Epithelial cell of esophagus (primary cell): ENCODE data around the gene PTPN14.

Source experiments
- DNase-seq: peaks from one replicate; pipeline ENCODE4 v3.0.0; 2010; ENCODE audit warnings: low read depth
- H3K4me3 ChIP-seq: 2 replicates; pipeline ENCODE4 v1.5.1; 2011; ENCODE audit warnings: mild to moderate bottlenecking, low read length, control low read depth
- TF ChIP-seq, protein P1 (sequence below): IDR thresholded peaks from 2 replicates; pipeline ENCODE4 v1.5.1; 2011; ENCODE audit warnings: low read depth, mild to moderate bottlenecking, low read length, control low read depth, inconsistent platforms; ENCODE audit not compliant: insufficient read depth; ENCODE audit errors: missing control alignments

PTPN14 gene

GRCh38 chr1:214389734-214390133, 161.7 kb downstream of the PTPN14 start:
- no peak for DNase-seq
- no peak overlapping the region for H3K4me3 ChIP-seq
- TF ChIP-seq, protein P1, sequence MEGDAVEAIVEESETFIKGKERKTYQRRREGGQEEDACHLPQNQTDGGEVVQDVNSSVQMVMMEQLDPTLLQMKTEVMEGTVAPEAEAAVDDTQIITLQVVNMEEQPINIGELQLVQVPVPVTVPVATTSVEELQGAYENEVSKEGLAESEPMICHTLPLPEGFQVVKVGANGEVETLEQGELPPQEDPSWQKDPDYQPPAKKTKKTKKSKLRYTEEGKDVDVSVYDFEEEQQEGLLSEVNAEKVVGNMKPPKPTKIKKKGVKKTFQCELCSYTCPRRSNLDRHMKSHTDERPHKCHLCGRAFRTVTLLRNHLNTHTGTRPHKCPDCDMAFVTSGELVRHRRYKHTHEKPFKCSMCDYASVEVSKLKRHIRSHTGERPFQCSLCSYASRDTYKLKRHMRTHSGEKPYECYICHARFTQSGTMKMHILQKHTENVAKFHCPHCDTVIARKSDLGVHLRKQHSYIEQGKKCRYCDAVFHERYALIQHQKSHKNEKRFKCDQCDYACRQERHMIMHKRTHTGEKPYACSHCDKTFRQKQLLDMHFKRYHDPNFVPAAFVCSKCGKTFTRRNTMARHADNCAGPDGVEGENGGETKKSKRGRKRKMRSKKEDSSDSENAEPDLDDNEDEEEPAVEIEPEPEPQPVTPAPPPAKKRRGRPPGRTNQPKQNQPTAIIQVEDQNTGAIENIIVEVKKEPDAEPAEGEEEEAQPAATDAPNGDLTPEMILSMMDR: no peak

DNA sequence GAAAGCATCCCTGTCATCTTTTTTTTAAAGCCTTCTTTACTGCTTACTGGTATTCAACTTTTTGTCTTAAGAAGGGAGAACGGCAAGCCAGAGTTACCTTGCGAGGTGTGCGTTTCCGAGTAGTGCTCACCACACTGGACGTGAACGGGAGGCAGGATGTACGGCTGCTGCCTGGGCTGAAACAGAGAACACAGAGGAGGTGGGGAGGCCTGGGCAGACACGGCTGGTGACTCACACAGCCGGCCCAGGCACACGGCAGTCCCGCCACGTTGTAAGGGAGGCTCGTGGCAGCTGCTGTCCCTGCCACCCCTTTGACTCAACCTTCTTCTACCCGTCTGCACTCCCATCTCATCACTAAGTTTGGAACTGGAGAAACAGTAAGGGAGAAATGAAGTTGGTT, 164.7 kb downstream of the PTPN14 start:
- DNase-seq: peak; percentile 79
- H3K4me3 ChIP-seq: no peak overlapping the region
- TF ChIP-seq, protein P1: no peak

GRCh38 chr1:214386333-214386732, 165.1 kb downstream of the PTPN14 start:
- TF ChIP-seq, protein P1: no peak

DNA sequence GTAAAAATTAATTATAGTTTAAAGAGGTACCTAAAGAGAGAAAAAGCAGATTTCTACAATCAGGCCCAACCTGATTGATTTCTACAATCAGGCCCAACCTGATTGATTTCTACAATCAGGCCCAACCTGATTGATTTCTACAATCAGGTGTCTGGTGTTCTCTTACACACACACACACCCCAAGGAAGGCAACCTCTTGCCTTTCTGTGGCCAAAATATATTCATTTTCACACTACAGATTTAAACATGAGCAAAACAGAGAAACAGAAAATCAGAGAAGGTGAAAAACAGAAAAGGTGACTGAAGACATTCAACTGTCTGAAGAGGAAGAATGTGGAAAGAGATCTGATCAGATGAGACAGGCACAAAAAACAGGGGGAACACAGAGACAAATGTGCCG, 166.0 kb downstream of the PTPN14 start:
- TF ChIP-seq, protein P1: no peak
- H3K4me3 ChIP-seq: no peak overlapping the region
- DNase-seq: no peak

More at GRCh38 chr1:214386333-214386732, 165.1 kb downstream of the PTPN14 start:
- no peak for DNase-seq
- no peak overlapping the region for H3K4me3 ChIP-seq

DNA sequence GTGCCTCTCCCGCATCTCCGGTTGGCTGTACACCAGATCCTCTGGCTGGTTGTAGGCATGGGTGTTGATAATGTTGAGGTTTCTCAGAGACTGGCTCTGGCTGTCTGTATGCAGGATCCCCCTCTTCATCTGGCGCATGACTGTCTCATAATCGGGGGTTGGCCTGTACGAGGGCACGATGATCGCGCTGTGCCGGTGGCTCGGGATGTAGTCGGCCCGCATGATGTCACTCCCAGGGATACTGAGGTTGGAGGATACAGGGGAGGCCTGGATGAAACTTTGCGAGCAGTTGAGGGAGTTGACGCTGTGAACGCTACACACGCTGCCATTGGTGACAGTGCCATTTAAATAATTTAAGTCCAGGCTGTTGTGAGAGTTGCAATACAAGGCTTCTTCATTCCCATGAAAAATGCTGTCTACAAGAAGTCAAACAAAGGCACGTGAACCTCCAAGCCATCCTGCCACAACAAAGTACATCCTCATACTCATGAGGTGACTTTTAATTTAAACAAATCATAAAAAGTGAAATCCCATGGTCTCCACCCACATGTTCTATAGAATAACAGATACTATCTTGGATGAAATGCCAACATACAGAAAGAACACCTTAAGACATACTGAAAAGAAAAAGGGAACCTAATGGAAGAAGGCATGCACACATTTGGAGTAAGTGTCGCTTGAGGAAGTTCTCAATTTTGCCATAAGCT, 166.9 kb downstream of the PTPN14 start:
- DNase-seq: no peak
- no peak overlapping the region for H3K4me3 ChIP-seq
- TF ChIP-seq, protein P1: no peak

DNA sequence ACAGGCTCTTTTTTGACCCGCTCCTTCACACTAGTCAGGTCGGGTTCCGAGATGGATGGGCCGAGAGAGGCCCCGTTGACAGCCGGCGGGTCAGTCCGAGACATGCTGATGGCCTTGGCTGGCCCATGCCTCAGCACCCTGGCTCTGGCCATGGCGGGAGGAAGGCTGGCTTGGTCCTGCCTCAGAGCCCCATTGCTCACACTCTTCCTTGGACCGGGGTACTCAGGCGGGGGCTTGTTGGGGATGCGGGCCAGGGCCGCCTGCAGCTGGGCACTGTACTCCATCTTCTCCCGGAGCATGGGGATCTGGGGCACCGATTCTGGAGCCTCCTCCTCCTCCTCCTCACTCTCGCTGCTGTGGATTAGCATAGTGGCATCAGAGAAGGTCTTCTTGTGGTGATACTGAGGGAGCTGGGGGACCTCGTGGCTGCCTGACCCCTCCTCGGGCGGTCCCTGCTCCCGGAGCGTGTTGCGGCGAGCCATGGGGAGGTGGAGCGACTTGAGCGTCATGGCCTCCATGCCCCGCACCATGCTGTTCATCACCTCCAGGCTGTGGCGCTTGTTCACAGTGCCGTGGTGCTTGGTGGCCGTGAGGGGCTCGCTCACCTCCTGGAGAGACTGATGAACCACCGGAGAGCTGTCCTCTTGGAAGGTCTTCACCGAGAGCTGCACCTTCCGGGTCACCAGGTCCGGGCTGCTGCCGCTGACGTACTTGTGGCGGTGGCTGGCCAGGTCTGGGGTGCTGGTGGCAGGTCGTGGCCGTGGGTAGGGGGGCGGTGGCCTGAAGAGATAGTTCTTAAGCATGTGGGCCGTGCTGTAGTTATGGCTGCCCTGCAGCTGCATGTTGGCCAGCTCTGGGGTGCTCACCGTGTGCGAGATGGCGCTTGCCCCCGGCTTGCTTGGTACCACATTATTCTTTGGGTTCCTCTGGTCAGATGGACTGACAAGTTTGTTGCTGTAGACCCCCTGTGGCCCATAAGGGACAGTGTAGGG, 167.7 kb downstream of the PTPN14 start:
- no peak for DNase-seq
- no peak overlapping the region for H3K4me3 ChIP-seq
- TF ChIP-seq, protein P1: no peak
